HepG2 (cell line): ENCODE measurements around the gene NRL. TPM values are rescaled to one million over a fixed set of nuclear protein-coding genes. Genes with fewer than 3 reads are reported as not detected.
"Not testable (repeated sequence)": the region's sequence is repeated elsewhere in the genome, so short reads cannot be mapped to it uniquely, and the experiment has no call there.

ENCODE experiments used
- ATAC-seq: fragments of 200-7000 bp; cut with Tn5 transposase; 3 replicates; pipeline ENCODE4 v1.9.1; 2020; ENCODE audit warnings: mild to moderate bottlenecking, moderate library complexity
- BruUV-seq: library from RNA; stranded (reverse); fragments of 400-500 nt; replicated peaks from 2 replicates; lab custom pipeline; 2021; lab: Mats Ljungman, UMichigan
- CTCF ChIA-PET: fragments of 300-600 bp; formaldehyde crosslinking; extraction: SDS; loops from one replicate; lab custom pipeline; 2021; ENCODE audit warnings: low total read pairs, inconsistent platforms, low intra/inter-chr PET ratio; lab: Yijun Ruan, JAX
- POLR2A ChIA-PET: fragments of 350-600 bp; sonication (Branson Sonifier 250); formaldehyde crosslinking; loops from one replicate; lab custom pipeline; 2020; ENCODE audit warnings: antibody characterized with exemption, inconsistent platforms; lab: Yijun Ruan, JAX
- DNase-seq: peaks from one replicate; pipeline ENCODE4 v3.0.0-alpha.2; 2015; ENCODE audit warnings: low spot score
- FAIRE-seq: peaks from 3 replicates; lab custom pipeline; 2011; peaks lifted over from hg19 to GRCh38; lab: Jason Lieb, UNC
- H2AFZ ChIP-seq: one replicate; pipeline ENCODE4 v1.6.1; 2011; ENCODE audit warnings: low read length, inconsistent platforms
- H3K27ac ChIP-seq: fragments of 300-600 bp; 3 replicates; pipeline ENCODE4 v1.8.0; 2011; ENCODE audit warnings: mixed run types, mild to moderate bottlenecking, mixed read lengths, low read length, inconsistent platforms; ENCODE audit not compliant: insufficient read depth; ENCODE audit errors: extremely low read length
- H3K27me3 ChIP-seq, 2 experiments: fragments of 200-600 bp in 1 of 2; 2 replicates in 1 of 2; 3 replicates in 1 of 2; pipeline versions ENCODE4 v1.6.0 to v1.8.0; 2011; ENCODE audit warnings: low read length in 2 of 2, mild to moderate bottlenecking in 2 of 2, moderate library complexity in 2 of 2, inconsistent platforms in 1 of 2; ENCODE audit not compliant: insufficient read depth in 2 of 2, control insufficient read depth in 1 of 2
- H3K36me3 ChIP-seq, 2 experiments: fragments of 200-600 bp in 1 of 2; replicated peaks in 1 of 2; 2 replicates in 1 of 2; 3 replicates in 1 of 2; pipeline versions ENCODE4 v1.5.1 to v1.8.0; 2011; ENCODE audit warnings: low read length in 2 of 2, inconsistent platforms in 1 of 2; ENCODE audit not compliant: insufficient read depth in 2 of 2, control insufficient read depth in 1 of 2
- H3K4me1 ChIP-seq: 2 replicates; pipeline ENCODE4 v1.5.1; 2012; ENCODE audit warnings: low read length, inconsistent platforms; ENCODE audit not compliant: insufficient read depth
- H3K4me2 ChIP-seq: 2 replicates; pipeline ENCODE4 v1.6.0; 2011; ENCODE audit warnings: low read depth, low read length, inconsistent platforms
- H3K4me3 ChIP-seq, 3 experiments: fragments of 200-600 bp in 1 of 3; sonication (generic), shearing (Covaris generic) in 1 of 3; replicated peaks in 1 of 3; 2 replicates each; pipeline ENCODE4 v1.5.1; 2011 to 2016; ENCODE audit warnings: low read length in 3 of 3, inconsistent platforms in 2 of 3, low read depth in 2 of 3, mild to moderate bottlenecking in 2 of 3, control low read depth in 1 of 3, mixed read lengths in 1 of 3; ENCODE audit not compliant: insufficient read depth in 1 of 3
- H3K79me2 ChIP-seq: one replicate; pipeline ENCODE4 v1.6.1; 2011; ENCODE audit warnings: low read length, inconsistent platforms; ENCODE audit not compliant: insufficient read depth
- H3K9ac ChIP-seq: 2 replicates; pipeline ENCODE4 v1.6.0; 2011; ENCODE audit warnings: mild to moderate bottlenecking, low read depth, low read length, inconsistent platforms; ENCODE audit not compliant: insufficient read depth
- H3K9me3 ChIP-seq: 2 replicates; pipeline ENCODE4 v1.5.1; 2012; ENCODE audit warnings: mild to moderate bottlenecking, low read length
- H4K20me1 ChIP-seq: 2 replicates; pipeline ENCODE4 v1.6.0; 2011; ENCODE audit warnings: inconsistent platforms, mild to moderate bottlenecking, low read length, moderate library complexity; ENCODE audit not compliant: insufficient read depth
- ATF7-NPFF ChIP-seq: sonication (generic); formaldehyde crosslinking; IDR thresholded peaks from 2 replicates; pipeline ENCODE4 v1.8.1; 2023; ENCODE audit warnings: mild to moderate bottlenecking, low read depth, missing genetic modification reagents, moderate library complexity
- BRD4 ChIP-seq: sonication (generic); formaldehyde crosslinking; IDR thresholded peaks from 2 replicates; pipeline ENCODE4 v1.4.0; 2020; ENCODE audit warnings: missing genetic modification reagents
- TCF7 ChIP-seq: sonication (generic); IDR thresholded peaks from 2 replicates; pipeline ENCODE4 v1.6.1; 2016; ENCODE audit warnings: antibody characterized with exemption, low read depth
- ZFP1 ChIP-seq: IDR thresholded peaks from 2 replicates; pipeline ENCODE4 v1.6.1; 2016
- ZKSCAN1 ChIP-seq: fragments of 150-350 bp; IDR thresholded peaks from 2 replicates; pipeline ENCODE4 v1.6.1; 2014; ENCODE audit warnings: low read length
- ZNF142 ChIP-seq: sonication (generic); formaldehyde crosslinking; IDR thresholded peaks from 2 replicates; pipeline ENCODE4 v1.4.0; 2020; ENCODE audit warnings: missing genetic modification reagents
- ZNF350 ChIP-seq: sonication (generic); formaldehyde crosslinking; IDR thresholded peaks from 2 replicates; pipeline ENCODE4 v1.4.0; 2020; ENCODE audit warnings: mild to moderate bottlenecking, low read depth, missing genetic modification reagents, borderline replicate concordance
- ZNF383 ChIP-seq: sonication (generic); formaldehyde crosslinking; IDR thresholded peaks from 2 replicates; pipeline ENCODE4 v1.4.0; 2020; ENCODE audit warnings: missing genetic modification reagents, mild to moderate bottlenecking, borderline replicate concordance
- ZNF446 ChIP-seq: sonication (generic); formaldehyde crosslinking; IDR thresholded peaks from 2 replicates; pipeline ENCODE4 v1.5.0; 2020; ENCODE audit warnings: mild to moderate bottlenecking, missing genetic modification reagents
- ZNF501 ChIP-seq: sonication (generic); formaldehyde crosslinking; IDR thresholded peaks from 2 replicates; pipeline ENCODE4 v1.5.1; 2020; ENCODE audit warnings: mild to moderate bottlenecking, moderate library complexity, missing genetic modification reagents
- ZNF747 ChIP-seq: sonication (generic); formaldehyde crosslinking; IDR thresholded peaks from 2 replicates; pipeline ENCODE4 v1.8.1; 2023; ENCODE audit warnings: missing genetic modification reagents, mild to moderate bottlenecking, borderline replicate concordance
- WGBS: methylation state at CpG from one replicate; pipeline ENCODE4 v1.1.6; 2017; ENCODE audit warnings: low lambda C conversion rate; 5-methylcytosine and 5-hydroxymethylcytosine counted together
- in situ Hi-C: cut with HindIII; loops from 2 replicates; pipeline ENCODE4 v1.10.0; 2017; ENCODE audit warnings: low pct_unique_long_range_greater_than_20kb; ENCODE audit not compliant: extremely low pct_ligation_motif_present
- intact Hi-C: fragments of 100-400 bp; cut with micrococcal nuclease; formaldehyde crosslinking; loops from one replicate; pipeline ENCODE4 v1.10.0; 2022; ENCODE audit not compliant: unreplicated experiment
- polyA plus RNA-seq, 8 experiments: library from polyadenylated mRNA; depleted of rRNA in 3 of 8; stranded (reverse) in 7 of 8; unstranded in 1 of 8; fragments of >200 nt; fragmentation: Illumina TruSeq in 4 of 8; extraction: Trizol in 4 of 8; gene quantifications; 2 replicates each; pipeline versions ENCODE4 v1.2.1 to v1.2.3, GENCODE V29; 2011 to 2016; ENCODE audit warnings: low read depth in 4 of 8, missing spikeins in 1 of 8, mixed read lengths in 1 of 8; ENCODE audit not compliant: insufficient read depth in 1 of 8
- total RNA-seq, 5 experiments: library from RNA; depleted of rRNA; stranded (reverse); fragments of >200 nt; fragmentation: Illumina TruSeq; extraction: Trizol; gene quantifications; 2 replicates each; pipeline ENCODE4 v1.2.3, GENCODE V29; 2016; ENCODE audit warnings: low read depth in 1 of 5
- TF ChIP-seq, protein P1 (sequence below): sonication (generic); formaldehyde crosslinking; IDR thresholded peaks from 2 replicates; pipeline ENCODE4 v1.8.1; 2023; ENCODE audit warnings: mild to moderate bottlenecking, missing genetic modification reagents, borderline replicate concordance
- TF ChIP-seq, protein P2 (sequence below): sonication (generic); formaldehyde crosslinking; conservative IDR thresholded peaks from 2 replicates; pipeline ENCODE4 v1.8.0; 2022; ENCODE audit warnings: mild to moderate bottlenecking, moderate library complexity, missing genetic modification reagents

NRL gene
- total and polyA plus RNA-seq, 2 of the 13 experiments (the other 11 are each of a cell fraction or from before 2014, with no cell fraction given) = 2.5 to 4.7 TPM

GRCh38 chr14:24036963-24037657 is 77.6 kb downstream of the NRL start:
- FAIRE-seq, H2AFZ ChIP-seq, H3K79me2 ChIP-seq, DNase-seq, BruUV-seq, H4K20me1 ChIP-seq, H3K36me3 ChIP-seq, ATAC-seq, H3K27me3 ChIP-seq, H3K9me3 ChIP-seq, H3K27ac ChIP-seq: not testable (repeated sequence)
- ChIA-PET POLR2A (interaction anchor here (1.8 kb wide), 1 partner anchor 78 kb away, joined by 4 read pairs; the partner anchor contains the start of genes DCAF11 and NRL), CTCF (interaction anchor here (0.8 to 4.0 kb wide), 2 partner anchors 24 to 53 kb away, joined by 4 to 85 read pairs; no protein-coding TSS in a partner anchor)
- peak; percentile 10 for TF ChIP-seq ZNF350
- 0 out of 2 replicates have a peak, but pooled peaks have one; percentile 5 for TF ChIP-seq ZNF383 (CRISPR knock-in tag)
- peak; percentile 27; the same call in 1 of the 2 replicates for TF ChIP-seq BRD4
- 0 out of 2 replicates have a peak, but pooled peaks have one; percentile 12 for TF ChIP-seq ZNF747 (CRISPR knock-in tag)
- 0 out of 2 replicates have a peak, but pooled peaks have one; percentile 4 for TF ChIP-seq TCF7
- TF ChIP-seq, protein P1, sequence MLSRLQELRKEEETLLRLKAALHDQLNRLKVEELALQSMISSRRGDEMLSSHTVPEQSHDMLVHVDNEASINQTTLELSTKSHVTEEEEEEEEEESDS (CRISPR knock-in tag) = 0 out of 2 replicates have a peak, but pooled peaks have one; percentile 4
- TF ChIP-seq, protein P2, sequence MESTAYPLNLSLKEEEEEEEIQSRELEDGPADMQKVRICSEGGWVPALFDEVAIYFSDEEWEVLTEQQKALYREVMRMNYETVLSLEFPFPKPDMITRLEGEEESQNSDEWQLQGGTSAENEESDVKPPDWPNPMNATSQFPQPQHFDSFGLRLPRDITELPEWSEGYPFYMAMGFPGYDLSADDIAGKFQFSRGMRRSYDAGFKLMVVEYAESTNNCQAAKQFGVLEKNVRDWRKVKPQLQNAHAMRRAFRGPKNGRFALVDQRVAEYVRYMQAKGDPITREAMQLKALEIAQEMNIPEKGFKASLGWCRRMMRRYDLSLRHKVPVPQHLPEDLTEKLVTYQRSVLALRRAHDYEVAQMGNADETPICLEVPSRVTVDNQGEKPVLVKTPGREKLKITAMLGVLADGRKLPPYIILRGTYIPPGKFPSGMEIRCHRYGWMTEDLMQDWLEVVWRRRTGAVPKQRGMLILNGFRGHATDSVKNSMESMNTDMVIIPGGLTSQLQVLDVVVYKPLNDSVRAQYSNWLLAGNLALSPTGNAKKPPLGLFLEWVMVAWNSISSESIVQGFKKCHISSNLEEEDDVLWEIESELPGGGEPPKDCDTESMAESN (CRISPR knock-in tag) = 0 out of 2 replicates have a peak, but pooled peaks have one; percentile 4
- 0 out of 2 replicates have a peak, but pooled peaks have one; percentile 5 for TF ChIP-seq ATF7-NPFF
- TF ChIP-seq ZFP1 (CRISPR knock-in tag) = 0 out of 2 replicates have a peak, but pooled peaks have one; percentile 7
- TF ChIP-seq ZNF501 = peak; percentile 40
- peak; percentile 9 for TF ChIP-seq ZNF142 (CRISPR knock-in tag)
- peak; percentile 5; the same call in 1 of the 2 replicates for TF ChIP-seq ZNF446 (CRISPR knock-in tag)
- 0 out of 2 replicates have a peak, but pooled peaks have one; percentile 2 for TF ChIP-seq ZKSCAN1
- Histone ChIP-seq H3K4me2 (peak overlapping the region; percentile 77), H3K4me1 (peaks cover 43% of the 10 kb centered on the region), H3K9ac (peak overlapping the region; percentile 51; the same call in 1 of the 2 replicates), H3K4me3 (peak overlapping the region in 1 of 3 experiments; percentile 68; a peak in 2 of 6 replicates)
- 31% methylated on average over 10 of the region's 10 CpGs for WGBS
- in situ Hi-C loops (loop anchor here (10.0 kb wide), 1 partner anchor 52 kb away; the partner anchor contains the start of gene DHRS4L2), intact Hi-C loops (loop anchor here (1.0 to 10.0 kb wide), 4 partner anchors 23 to 312 kb away; no protein-coding TSS in a partner anchor)
